Measurements from ENCODE around the gene CRYBA4. TPM values are rescaled to one million over a fixed set of nuclear protein-coding genes. Genes with fewer than 3 reads are reported as not detected.
A peak's percentile ranks its signal among the peaks of the same experiment; 100 is the strongest.

The CRYBA4 gene
- total RNA-seq, 2 donors from 2014 or later = 3.3 TPM; not detected in 1

DNA sequence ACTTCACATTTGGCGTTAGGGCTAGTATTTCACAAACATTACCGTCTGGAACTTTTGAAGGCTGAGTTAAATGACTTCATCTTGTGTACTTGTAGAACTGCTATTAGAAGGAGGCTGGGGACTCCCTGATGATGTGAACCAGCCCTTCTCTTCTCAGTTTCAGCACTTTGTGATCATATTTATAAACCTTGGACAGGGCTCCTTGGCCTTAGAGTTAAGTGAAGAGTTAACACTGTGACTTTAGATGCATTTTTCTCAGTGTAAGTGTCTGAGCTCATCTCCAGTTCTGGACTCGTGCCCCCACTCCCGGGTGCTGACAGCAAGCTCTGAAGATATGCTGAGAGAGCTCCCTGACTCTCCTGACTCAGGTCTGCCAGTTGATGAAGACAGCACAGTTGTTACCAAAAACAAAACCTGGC, 44.1 kb downstream of the CRYBA4 start:
- Histone ChIP-seq H3K27me3 (replicated peaks; ENCODE audit: insufficient read depth) (peaks cover 4% of the 10 kb centered on the region), H3K4me1 (replicated peaks) (no peaks in the 10 kb centered on the region), H3K27ac (no peak overlapping the region), H3K4me3 (no peak overlapping the region), H3K36me3 (no peaks in the 10 kb centered on the region), H3K9me3 (no peaks in the 10 kb centered on the region)
- TF ChIP-seq POLR2AphosphoS5 (IDR thresholded peaks at IDR 0.05) (no peak), POLR2A (IDR thresholded peaks at IDR 0.05) (no peak)
- TF ChIP-seq, protein P1, sequence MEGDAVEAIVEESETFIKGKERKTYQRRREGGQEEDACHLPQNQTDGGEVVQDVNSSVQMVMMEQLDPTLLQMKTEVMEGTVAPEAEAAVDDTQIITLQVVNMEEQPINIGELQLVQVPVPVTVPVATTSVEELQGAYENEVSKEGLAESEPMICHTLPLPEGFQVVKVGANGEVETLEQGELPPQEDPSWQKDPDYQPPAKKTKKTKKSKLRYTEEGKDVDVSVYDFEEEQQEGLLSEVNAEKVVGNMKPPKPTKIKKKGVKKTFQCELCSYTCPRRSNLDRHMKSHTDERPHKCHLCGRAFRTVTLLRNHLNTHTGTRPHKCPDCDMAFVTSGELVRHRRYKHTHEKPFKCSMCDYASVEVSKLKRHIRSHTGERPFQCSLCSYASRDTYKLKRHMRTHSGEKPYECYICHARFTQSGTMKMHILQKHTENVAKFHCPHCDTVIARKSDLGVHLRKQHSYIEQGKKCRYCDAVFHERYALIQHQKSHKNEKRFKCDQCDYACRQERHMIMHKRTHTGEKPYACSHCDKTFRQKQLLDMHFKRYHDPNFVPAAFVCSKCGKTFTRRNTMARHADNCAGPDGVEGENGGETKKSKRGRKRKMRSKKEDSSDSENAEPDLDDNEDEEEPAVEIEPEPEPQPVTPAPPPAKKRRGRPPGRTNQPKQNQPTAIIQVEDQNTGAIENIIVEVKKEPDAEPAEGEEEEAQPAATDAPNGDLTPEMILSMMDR (IDR thresholded peaks at IDR 0.05) = no peak
- intact Hi-C loops (cut with DNase I) = no loop called here
- no peak for DNase-seq (ENCODE audit: low spot score)
- WGBS = 31% methylated on average over 4 of the region's 4 CpGs

DNA sequence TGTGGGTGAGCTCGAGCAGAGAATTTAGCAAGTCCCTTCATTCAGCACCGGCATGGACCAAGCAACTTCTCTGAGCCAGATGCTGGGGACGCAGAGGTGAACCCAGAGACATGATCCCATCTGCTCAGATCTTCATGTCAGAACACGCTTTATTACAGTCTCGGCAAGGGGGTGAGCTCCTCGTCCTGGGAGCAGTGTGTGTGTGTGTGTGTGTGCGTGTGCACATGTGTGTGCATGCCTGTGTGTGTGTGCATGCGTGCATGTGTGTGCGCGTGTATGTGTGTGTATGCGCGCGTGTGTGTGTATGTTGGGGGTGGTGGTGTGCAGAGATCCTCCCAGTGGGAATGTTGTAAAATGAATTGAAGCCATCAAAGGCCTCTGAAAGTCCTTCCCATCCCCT, 45.4 kb downstream of the CRYBA4 start:
- intact Hi-C loops (cut with DNase I) = no loop called here
- Histone ChIP-seq H3K9me3 (no peaks in the 10 kb centered on the region), H3K4me3 (no peak overlapping the region), H3K27ac (no peak overlapping the region), H3K4me1 (replicated peaks) (no peaks in the 10 kb centered on the region), H3K27me3 (replicated peaks; ENCODE audit: insufficient read depth) (peaks cover 1% of the 10 kb centered on the region), H3K36me3 (no peaks in the 10 kb centered on the region)
- no peak for TF ChIP-seq POLR2A (IDR thresholded peaks at IDR 0.05)
- TF ChIP-seq POLR2AphosphoS5 (IDR thresholded peaks at IDR 0.05) = no peak
- TF ChIP-seq, protein P1 (IDR thresholded peaks at IDR 0.05) = no peak
- 68% methylated on average over 13 of the region's 13 CpGs for WGBS
- no peak for DNase-seq (ENCODE audit: low spot score)

DNA sequence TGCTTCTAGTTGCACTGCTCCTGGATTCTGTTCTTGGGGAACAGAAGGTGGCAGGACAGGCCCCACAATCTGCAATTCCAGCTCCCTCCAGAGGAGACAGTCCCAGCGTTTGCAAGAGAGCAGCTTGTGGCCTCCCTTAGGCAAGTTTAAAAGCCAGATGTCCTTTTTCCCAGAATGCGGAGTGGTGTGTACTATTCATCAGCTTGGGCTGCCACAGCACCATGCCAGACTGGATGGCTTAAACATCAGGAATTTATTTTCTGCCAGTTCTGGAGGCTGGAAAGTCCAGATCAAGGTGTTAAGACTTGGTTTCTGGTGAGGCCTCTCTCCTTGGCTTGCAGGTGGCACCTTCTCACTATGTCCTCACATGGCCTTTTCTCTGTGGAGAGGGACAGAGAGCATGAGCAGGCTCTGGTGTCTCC, 47.3 kb downstream of the CRYBA4 start:
- Histone ChIP-seq H3K27ac (no peak overlapping the region), H3K4me3 (no peak overlapping the region), H3K9me3 (no peaks in the 10 kb centered on the region), H3K4me1 (replicated peaks) (peaks cover 7% of the 10 kb centered on the region), H3K36me3 (no peaks in the 10 kb centered on the region), H3K27me3 (replicated peaks; ENCODE audit: insufficient read depth) (no peaks in the 10 kb centered on the region)
- no peak for DNase-seq (ENCODE audit: low spot score)
- intact Hi-C loops (cut with DNase I) = no loop called here
- TF ChIP-seq, protein P1 (IDR thresholded peaks at IDR 0.05) = peak in 1 of 4 experiments; percentile 22
- TF ChIP-seq POLR2A (IDR thresholded peaks at IDR 0.05) = no peak
- WGBS = 78% methylated on average over 1 of the region's 2 CpGs

DNA sequence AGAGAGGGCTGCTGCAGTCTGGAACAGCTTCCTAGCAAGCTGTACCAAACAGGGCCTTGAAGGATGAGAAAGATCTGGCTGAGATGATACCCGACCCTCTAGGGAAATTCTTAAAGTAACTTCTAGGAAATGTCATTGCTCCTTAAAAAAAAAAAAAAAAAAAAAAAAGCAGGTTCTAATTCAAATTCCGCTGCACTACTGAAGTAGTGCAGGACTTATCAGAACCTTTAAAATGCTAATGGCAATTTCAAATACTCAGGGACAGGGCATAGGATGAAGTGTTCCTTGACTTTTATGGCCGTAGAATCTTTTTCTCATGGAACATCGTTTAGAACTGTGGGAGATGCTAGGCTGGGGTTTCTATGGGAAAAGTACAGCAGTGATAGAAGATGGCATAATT, 48.7 kb downstream of the CRYBA4 start:
- WGBS = 81% methylated on average over 4 of the region's 4 CpGs
- Histone ChIP-seq H3K9me3 (no peaks in the 10 kb centered on the region), H3K27ac (no peak overlapping the region), H3K36me3 (no peaks in the 10 kb centered on the region), H3K4me3 (no peak overlapping the region), H3K4me1 (replicated peaks) (peaks cover 11% of the 10 kb centered on the region), H3K27me3 (replicated peaks; ENCODE audit: insufficient read depth) (no peaks in the 10 kb centered on the region)
- DNase-seq (ENCODE audit: low spot score) = no peak
- TF ChIP-seq, protein P1 (IDR thresholded peaks at IDR 0.05) = no peak
- TF ChIP-seq POLR2AphosphoS5 (IDR thresholded peaks at IDR 0.05) (no peak), POLR2A (IDR thresholded peaks at IDR 0.05) (no peak)
- intact Hi-C loops (cut with DNase I) = loop anchor here (10.0 kb wide), 1 partner anchor 1134 kb away; the partner anchor contains the start of gene MN1

DNA sequence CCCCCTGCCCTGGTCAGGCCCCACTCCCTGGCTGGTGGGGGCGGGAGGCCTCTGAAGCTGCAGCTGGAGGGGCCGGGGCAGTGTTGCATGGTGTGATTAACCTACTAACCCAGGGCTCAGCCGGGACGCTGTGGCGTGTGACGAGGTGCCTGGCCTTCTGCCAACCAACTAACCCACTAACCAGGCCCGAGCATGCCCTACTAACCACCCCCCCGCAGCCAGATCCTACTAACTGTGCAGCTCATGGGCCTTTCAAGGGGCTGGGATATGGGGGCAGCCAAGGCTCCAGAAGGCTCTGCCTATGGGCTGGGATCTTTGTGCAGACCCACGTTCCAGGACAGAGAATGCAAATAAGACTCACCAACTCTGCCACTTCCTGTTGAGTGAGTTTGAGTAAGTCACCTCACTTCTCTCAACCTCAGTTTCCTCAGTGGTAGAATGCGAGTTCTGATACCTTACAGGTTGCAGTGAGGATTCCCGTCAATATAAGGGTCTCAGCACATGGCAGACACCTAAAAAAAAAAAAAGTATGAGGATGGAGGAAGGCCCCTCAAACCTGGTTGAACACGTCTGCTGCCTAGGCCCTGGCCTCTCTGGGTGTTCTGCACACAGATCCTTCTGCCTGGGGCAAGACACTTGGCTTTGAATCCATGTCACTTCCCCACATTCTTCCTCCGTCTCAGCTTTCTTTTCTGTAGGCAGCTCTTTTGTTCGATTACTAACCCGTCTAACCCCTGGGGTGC, 49.7 kb downstream of the CRYBA4 start:
- H3K27me3 ChIP-seq (replicated peaks; ENCODE audit: insufficient read depth) = no peaks in the 10 kb centered on the region
- peak; percentile 23 for DNase-seq (ENCODE audit: low spot score)
- peak overlapping the region in 1 of 2 donors; percentile 89 for H3K27ac ChIP-seq
- no peaks in the 10 kb centered on the region for H3K9me3 ChIP-seq
- no peak for TF ChIP-seq POLR2A (IDR thresholded peaks at IDR 0.05)
- TF ChIP-seq POLR2AphosphoS5 (IDR thresholded peaks at IDR 0.05) = no peak
- TF ChIP-seq, protein P1 (IDR thresholded peaks at IDR 0.05) = no peak
- H3K4me1 ChIP-seq (replicated peaks) = peaks cover 11% of the 10 kb centered on the region
- no peak overlapping the region for H3K4me3 ChIP-seq
- 61% methylated on average over 15 of the region's 15 CpGs for WGBS
- intact Hi-C loops (cut with DNase I) = loop anchor here (10.0 kb wide), 1 partner anchor 1133 kb away; the partner anchor contains the start of gene MN1
- no peaks in the 10 kb centered on the region for H3K36me3 ChIP-seq
